Testis (tissue), 3 donors: Measurements from ENCODE around the gene CUEDC1. TPM values are rescaled to one million over a fixed set of nuclear protein-coding genes. Genes with fewer than 3 reads are reported as not detected.

Experiments used
- DNase-seq: peaks from one replicate; pipeline ENCODE4 v3.0.0-alpha.2; 2019
- H3K27ac ChIP-seq, 2 donors: fragments of 200-600 bp; sonication (generic); one replicate each; pipeline ENCODE4 v1.5.1; 2019
- H3K27me3 ChIP-seq: fragments of 200-600 bp; sonication (generic); one replicate; pipeline ENCODE4 v1.5.1; 2019
- H3K36me3 ChIP-seq: fragments of 200-600 bp; sonication (generic); one replicate; pipeline ENCODE4 v1.5.1; 2017; ENCODE audit warnings: low read depth; ENCODE audit errors: missing control alignments
- H3K4me1 ChIP-seq: fragments of 200-600 bp; sonication (generic); one replicate; pipeline ENCODE4 v1.5.1; 2019
- H3K4me3 ChIP-seq, 2 donors: fragments of 200-600 bp; sonication (generic); one replicate each; pipeline ENCODE4 v1.5.1; 2017 to 2019
- H3K9me3 ChIP-seq: fragments of 200-600 bp; sonication (generic); one replicate; pipeline ENCODE4 v1.5.1; 2017
- POLR2A ChIP-seq: fragments of 450-650 bp; IDR thresholded peaks from one replicate; pipeline ENCODE4 v1.6.1; 2017; ENCODE audit warnings: antibody characterized with exemption, mild to moderate bottlenecking, moderate library complexity
- WGBS, 2 donors: methylation state at CpG; one replicate each; pipeline ENCODE4 v1.1.5; 2018; 5-methylcytosine and 5-hydroxymethylcytosine counted together
- intact Hi-C: fragments of 100-400 bp; cut with DNase I; formaldehyde crosslinking; loops from one replicate; pipeline ENCODE4 v1.15.1; 2023; ENCODE audit warnings: low total_unique reads
- polyA plus RNA-seq: library from polyadenylated mRNA; stranded (reverse); fragments of 350-450 nt; fragmentation: Illumina TruSeq; extraction: RNeasy Lipid Tissue Mini Kit (QIAGEN cat#74804); gene quantifications from one replicate; pipeline ENCODE4 v1.2.3, GENCODE V29; 2014; ENCODE audit warnings: low read depth, low replicate concordance; ENCODE audit not compliant: insufficient read depth
- total RNA-seq, 2 donors: library from RNA; depleted of rRNA; stranded (reverse); fragments of >200 nt; gene quantifications; one replicate each; pipeline ENCODE4 v1.2.3, GENCODE V29; 2016
- TF ChIP-seq, protein P1 (sequence below), 3 experiments: fragments of 450-650 bp in 2 of 3; fragments of 200-600 bp in 1 of 3; sonication (generic) in 1 of 3; IDR thresholded peaks; one replicate each; pipeline ENCODE4 v1.5.1; 2016 to 2019; ENCODE audit warnings: antibody characterized with exemption in 3 of 3, mild to moderate bottlenecking in 2 of 3, moderate library complexity in 1 of 3

CUEDC1 gene
- total and polyA plus RNA-seq, 3 donors from 2014 or later = 6.5 to 13.3 (median 8.6) TPM

DNA sequence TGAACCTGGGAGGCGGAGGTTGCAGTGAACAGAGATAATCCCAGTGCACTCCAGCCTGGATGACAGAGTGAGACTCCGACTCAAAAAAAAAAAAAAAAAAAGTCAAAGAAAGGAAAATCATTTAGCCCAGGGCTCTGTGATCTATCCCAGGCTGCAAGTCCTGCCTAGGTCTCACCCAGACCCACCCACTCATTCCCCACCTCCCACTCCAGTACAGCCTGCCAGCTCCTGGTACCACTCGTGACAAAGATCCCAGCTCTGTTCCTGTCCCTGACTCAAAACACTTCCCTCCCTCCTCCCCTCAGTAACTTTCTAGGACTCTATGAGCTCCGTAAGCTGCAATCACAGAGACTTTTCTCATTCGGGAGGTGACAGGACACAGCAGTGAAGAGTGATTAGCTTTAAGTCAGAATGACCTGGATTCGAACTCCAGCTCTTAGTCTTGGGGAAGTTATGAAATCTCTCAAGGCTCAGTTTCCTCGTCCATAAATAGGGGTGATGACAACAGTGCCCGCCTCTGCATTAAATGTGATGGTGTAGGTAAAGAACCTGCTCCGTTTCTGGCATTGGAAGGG lies 77.3 kb downstream of the CUEDC1 start:
- H3K4me1 ChIP-seq = peaks cover 30% of the 10 kb centered on the region
- TF ChIP-seq, protein P1, sequence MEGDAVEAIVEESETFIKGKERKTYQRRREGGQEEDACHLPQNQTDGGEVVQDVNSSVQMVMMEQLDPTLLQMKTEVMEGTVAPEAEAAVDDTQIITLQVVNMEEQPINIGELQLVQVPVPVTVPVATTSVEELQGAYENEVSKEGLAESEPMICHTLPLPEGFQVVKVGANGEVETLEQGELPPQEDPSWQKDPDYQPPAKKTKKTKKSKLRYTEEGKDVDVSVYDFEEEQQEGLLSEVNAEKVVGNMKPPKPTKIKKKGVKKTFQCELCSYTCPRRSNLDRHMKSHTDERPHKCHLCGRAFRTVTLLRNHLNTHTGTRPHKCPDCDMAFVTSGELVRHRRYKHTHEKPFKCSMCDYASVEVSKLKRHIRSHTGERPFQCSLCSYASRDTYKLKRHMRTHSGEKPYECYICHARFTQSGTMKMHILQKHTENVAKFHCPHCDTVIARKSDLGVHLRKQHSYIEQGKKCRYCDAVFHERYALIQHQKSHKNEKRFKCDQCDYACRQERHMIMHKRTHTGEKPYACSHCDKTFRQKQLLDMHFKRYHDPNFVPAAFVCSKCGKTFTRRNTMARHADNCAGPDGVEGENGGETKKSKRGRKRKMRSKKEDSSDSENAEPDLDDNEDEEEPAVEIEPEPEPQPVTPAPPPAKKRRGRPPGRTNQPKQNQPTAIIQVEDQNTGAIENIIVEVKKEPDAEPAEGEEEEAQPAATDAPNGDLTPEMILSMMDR (IDR thresholded peaks at IDR 0.05) = no peak
- TF ChIP-seq POLR2A = no peak
- DNase-seq = no peak
- H3K4me3 ChIP-seq = no peak overlapping the region
- WGBS, 2 donors = 67 to 75% methylated on average over 9 of the region's 9 CpGs
- no peak overlapping the region for H3K27ac ChIP-seq
- intact Hi-C loops = no loop called here
- no peaks in the 10 kb centered on the region for H3K36me3 ChIP-seq
- H3K27me3 ChIP-seq = no peaks in the 10 kb centered on the region
- no peaks in the 10 kb centered on the region for H3K9me3 ChIP-seq

DNA sequence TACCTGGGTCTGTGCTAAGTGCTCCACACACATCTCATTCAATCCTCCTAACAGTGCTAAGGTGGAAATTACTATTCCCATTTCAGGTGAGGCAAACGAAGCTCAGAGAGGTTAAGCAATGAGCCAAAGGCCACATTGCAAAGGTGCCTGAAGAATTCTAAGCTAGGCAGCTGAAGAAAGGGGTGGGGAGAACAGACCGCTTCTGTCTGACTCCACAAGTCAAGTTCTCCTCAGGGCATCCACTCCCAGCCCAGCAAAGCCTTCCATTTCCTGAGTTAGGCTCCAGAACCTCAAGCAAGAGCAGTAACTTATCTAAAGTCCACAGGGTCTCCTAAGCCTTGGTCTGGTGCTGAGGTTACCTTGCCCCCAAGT lies 78.4 kb downstream of the CUEDC1 start:
- WGBS, 2 donors = 82 to 89% methylated on average over 2 of the region's 2 CpGs
- intact Hi-C loops = no loop called here

DNA sequence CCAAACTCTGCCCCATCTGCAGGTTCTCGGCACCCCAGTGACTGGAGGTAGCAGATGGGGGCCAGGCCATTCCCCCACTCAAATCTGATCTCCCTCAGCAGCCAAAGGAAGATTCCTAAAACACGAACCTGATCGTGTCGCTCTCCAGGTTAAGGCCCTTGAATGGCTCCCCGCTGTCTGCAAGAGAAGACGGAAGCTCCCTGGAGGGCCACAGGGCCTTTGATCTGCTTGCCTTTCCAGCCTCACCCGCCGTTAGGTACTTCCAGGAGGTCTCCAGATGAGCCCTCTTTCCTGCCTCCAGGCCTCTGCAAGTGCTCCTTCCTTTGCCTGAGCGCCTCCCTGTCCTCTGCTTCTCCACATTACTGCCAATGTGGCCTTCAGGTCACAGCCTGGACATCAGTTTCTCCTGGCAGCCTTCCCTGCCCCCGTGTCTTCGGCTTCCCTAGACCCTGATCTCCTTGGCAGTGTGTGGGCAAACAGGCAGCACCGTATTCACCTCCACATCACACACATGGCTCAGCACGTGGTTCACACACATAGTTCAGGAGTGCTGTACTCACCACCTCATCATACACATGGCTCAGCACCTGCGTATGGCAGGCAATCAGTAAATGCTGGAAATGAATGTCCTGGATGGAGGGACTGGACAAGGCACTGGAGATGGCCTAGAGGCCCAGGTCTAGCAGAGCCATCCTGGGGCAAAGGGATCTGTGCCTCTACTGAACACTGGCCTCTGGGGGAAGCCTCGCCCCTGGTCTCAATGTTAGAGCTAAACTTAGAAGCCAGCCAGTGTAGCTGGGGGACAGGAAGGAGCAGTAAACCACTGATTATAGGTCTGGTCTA lies 79.0 kb downstream of the CUEDC1 start:
- intact Hi-C loops = no loop called here
- no peak for TF ChIP-seq POLR2A
- TF ChIP-seq, protein P1 (IDR thresholded peaks at IDR 0.05) = no peak
- no peak overlapping the region for H3K4me3 ChIP-seq
- no peaks in the 10 kb centered on the region for H3K9me3 ChIP-seq
- H3K4me1 ChIP-seq = peaks cover 30% of the 10 kb centered on the region
- no peaks in the 10 kb centered on the region for H3K36me3 ChIP-seq
- DNase-seq = no peak
- no peaks in the 10 kb centered on the region for H3K27me3 ChIP-seq
- WGBS, 2 donors = 85 to 92% methylated on average over 15 of the region's 15 CpGs
- peak overlapping the region; percentile 29 to 59 for H3K27ac ChIP-seq

More for the DNA sequence above, 78.4 kb downstream of the CUEDC1 start:
- H3K4me1 ChIP-seq = peaks cover 30% of the 10 kb centered on the region
- no peaks in the 10 kb centered on the region for H3K9me3 ChIP-seq
- H3K36me3 ChIP-seq = no peaks in the 10 kb centered on the region
- no peak for DNase-seq
- TF ChIP-seq POLR2A = no peak
- TF ChIP-seq, protein P1 (IDR thresholded peaks at IDR 0.05) = no peak
- no peak overlapping the region for H3K27ac ChIP-seq
- H3K27me3 ChIP-seq = no peaks in the 10 kb centered on the region
- no peak overlapping the region for H3K4me3 ChIP-seq

DNA sequence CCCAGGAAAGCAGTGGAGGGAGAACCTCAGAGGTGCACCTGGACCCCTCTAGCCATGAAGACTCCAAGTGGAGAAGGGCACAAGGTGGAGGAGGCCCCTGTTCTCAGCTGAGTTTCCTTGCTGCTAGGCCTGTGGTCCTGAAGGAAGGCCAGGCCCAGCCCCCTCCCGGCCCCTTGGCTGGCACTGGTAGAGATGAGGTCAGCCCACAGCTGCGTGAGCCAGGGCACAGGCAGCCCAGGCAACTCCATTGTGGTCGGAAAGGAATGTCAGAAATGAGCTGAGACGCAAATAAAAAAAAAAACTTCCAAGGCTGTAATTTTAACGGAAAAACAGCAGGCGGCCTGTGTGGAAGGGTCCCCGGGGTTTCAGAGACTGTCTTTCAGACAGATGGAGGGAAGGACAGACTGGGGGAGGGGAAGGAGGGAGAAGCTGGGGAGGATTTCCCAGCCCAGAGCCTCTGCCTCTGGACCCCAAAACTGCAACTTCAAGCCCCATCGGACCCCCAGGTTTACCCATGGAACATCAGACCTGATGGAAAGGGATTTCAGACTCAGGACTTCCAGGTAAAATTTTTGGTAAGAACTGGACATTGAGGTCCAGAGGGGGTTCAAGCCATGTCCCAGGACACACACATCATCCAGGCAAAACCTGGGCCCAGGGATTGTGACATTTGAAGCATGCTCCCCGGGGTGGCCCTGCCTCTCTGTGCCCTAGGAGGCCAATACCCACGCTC lies 79.8 kb downstream of the CUEDC1 start:
- no peaks in the 10 kb centered on the region for H3K9me3 ChIP-seq
- WGBS, 2 donors = 28 to 49% methylated on average over 10 of the region's 10 CpGs
- no peak overlapping the region for H3K4me3 ChIP-seq
- peak overlapping the region; percentile 29 to 59 for H3K27ac ChIP-seq
- peaks cover 24% of the 10 kb centered on the region for H3K4me1 ChIP-seq
- DNase-seq = peak; percentile 78
- no peaks in the 10 kb centered on the region for H3K36me3 ChIP-seq
- no peaks in the 10 kb centered on the region for H3K27me3 ChIP-seq
- TF ChIP-seq POLR2A = no peak
- TF ChIP-seq, protein P1 (IDR thresholded peaks at IDR 0.05) = peak in 2 of 3 experiments; percentile 34 to 44
- intact Hi-C loops = no loop called here
